Airway epithelial cell (primary cell): ENCODE measurements around the gene COMMD7. TPM values are rescaled to one million over a fixed set of nuclear protein-coding genes. Genes with fewer than 3 reads are reported as not detected.

Experiments used
- total RNA-seq: library from RNA; depleted of rRNA; stranded (reverse); fragments of >200 nt; gene quantifications from 2 replicates; pipeline ENCODE4 v1.2.3, GENCODE V29; 2015

The COMMD7 gene
- total RNA-seq: 9.9 and 23.6 TPM in 2 replicates

DNA sequence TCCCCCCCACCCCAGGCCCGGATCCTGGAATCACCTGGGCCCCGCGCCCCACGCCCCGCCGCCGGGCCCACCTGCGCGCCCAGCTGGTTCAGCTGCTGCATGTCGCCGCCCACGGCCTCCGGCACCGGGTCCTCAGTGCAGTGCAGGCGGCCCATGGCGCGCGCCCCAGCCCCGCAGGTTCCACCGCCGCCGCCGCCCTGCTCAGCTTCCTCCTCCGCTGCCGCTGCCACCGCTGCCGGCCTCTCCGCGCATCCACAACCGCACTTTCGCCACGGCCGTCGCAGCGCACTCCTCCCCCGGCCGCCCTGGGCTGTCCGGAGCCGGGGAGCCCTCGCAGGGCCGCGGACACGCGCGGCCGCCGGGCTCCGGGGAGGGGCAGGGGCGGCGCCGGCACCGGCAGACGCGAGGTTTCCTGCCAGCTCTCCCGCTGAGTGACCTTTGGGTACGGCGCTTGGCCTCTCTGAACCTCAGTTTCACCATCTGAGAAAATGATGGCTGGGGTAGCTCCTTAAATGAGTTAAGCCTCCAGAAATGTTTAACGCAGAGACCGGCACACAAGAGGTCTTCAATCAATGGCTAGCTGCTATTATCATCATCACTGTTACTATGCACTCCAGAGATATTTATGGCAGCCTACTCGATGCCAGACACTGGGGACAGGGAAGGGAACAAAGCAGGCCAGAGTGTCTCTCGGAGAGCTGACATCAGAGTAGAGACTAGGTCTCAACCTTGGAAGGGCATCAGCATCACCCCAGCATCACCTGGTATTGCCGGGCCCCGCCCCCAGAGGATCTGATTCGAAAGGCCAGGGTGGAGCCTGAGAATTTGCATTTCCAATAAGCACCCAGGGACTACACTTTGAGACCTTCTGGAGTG is at the start of gene COMMD7:
Gene COMMD7 (minus strand): TSS at position 231 of the 876 bp plus-strand sequence. CDS start 76 bp downstream, at position 155.

DNA sequence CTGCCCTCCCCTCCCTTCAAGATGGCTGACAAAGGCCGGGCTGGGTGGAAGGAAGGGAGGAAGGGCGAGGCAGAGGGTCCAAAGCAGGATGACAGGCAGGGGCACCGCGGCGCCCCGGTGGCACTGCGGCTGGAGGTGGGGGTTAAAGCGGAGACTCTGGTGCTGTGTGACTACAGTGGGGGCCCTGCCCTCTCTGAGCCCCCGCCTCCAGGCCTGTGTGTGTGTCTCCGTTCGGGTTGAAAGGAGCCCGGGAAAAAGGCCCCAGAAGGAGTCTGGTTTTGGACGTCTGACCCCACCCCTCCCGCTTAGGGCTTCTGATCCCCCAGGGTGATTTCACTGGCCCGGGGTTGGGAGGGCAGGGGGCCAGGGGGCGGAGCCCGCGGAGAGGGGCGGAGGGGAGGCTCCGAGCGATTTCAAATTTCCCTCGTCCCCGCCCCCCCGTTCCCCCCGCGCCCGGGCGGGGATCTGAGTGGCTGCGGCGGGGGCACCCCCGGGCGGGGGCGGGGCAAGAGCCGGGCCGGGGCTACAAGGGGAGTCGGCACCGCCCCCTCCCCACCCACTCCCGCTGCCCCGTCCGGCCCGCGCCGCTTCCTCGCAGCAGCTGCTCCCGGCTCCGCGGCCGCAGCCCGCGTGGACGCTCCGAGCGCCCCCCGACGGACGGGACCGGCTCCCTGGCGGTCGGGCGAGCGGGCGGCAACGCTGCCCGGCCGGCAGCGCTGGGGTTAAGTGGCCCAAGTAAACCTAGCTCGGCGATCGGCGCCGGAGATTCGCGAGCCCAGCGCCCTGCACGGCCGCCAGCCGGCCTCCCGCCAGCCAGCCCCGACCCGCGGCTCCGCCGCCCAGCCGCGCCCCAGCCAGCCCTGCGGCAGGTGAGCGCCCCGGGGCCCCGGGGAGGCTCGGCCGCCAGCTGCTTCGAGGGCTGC is 18.8 kb upstream of the COMMD7 start, which contains the start of gene DNMT3B:
Gene DNMT3B (plus strand): TSS at position 555 of the 923 bp plus-strand sequence. CDS start 17,939 bp downstream, outside the sequence.

Other genes with a start within 250 kb of the COMMD7 start
- 9.3 and 16.4 TPM in 2 replicates for gene NOL4L, start 158.1 kb downstream of the COMMD7 start, total RNA-seq
- gene C20orf203, start 69.5 kb downstream of the COMMD7 start, total RNA-seq: not detected in 2 replicates
- 0.88 and 2.5 TPM in 2 replicates for gene DNMT3B, start 18.9 kb upstream of the COMMD7 start, total RNA-seq
- gene MAPRE1, start 76.5 kb upstream of the COMMD7 start, total RNA-seq: 77.8 and 80.2 TPM in 2 replicates
- gene EFCAB8, start 115.5 kb upstream of the COMMD7 start, total RNA-seq: not detected in 2 replicates